DND-41 (cell line): ENCODE results near the gene NR2F6.
"Not testable (repeated sequence)": the region's sequence is repeated elsewhere in the genome, so short reads cannot be mapped to it uniquely, and the experiment has no call there.

Experiments used
- ATAC-seq: fragments of 200-7000 bp; cut with Tn5 transposase; 3 replicates; pipeline ENCODE4 v1.9.1; 2021; ENCODE audit warnings: low read depth; ENCODE audit not compliant: insufficient read depth
- DNase-seq: peaks from one replicate; pipeline ENCODE4 v3.0.0-alpha.2; 2020
- H2AFZ ChIP-seq: 2 replicates; pipeline ENCODE4 v1.6.0; 2012; ENCODE audit warnings: low read depth, low read length
- H3K27ac ChIP-seq: 2 replicates; pipeline ENCODE4 v1.5.1; 2012; ENCODE audit warnings: low read length, inconsistent platforms
- H3K27me3 ChIP-seq: fragments of 200-600 bp; sonication (generic); 2 replicates; pipeline ENCODE4 v1.6.0; 2012; ENCODE audit warnings: low read length, mild to moderate bottlenecking, inconsistent platforms; ENCODE audit not compliant: insufficient read depth, poor library complexity
- H3K36me3 ChIP-seq: 2 replicates; pipeline ENCODE4 v1.5.1; 2012; ENCODE audit warnings: low read length, inconsistent platforms; ENCODE audit not compliant: insufficient read depth
- H3K4me1 ChIP-seq: 2 replicates; pipeline ENCODE4 v1.5.1; 2012; ENCODE audit warnings: mild to moderate bottlenecking, low read length; ENCODE audit not compliant: insufficient read depth
- H3K4me2 ChIP-seq: 2 replicates; pipeline ENCODE4 v1.6.0; 2012; ENCODE audit warnings: mild to moderate bottlenecking, moderate library complexity, low read length, inconsistent platforms; ENCODE audit not compliant: insufficient read depth
- H3K4me3 ChIP-seq, 2 experiments: fragments of 200-600 bp in 1 of 2; shearing (Covaris generic) in 1 of 2; 2 replicates each; pipeline ENCODE4 v1.5.1; 2012 to 2016; ENCODE audit warnings: inconsistent platforms in 2 of 2, low read length in 2 of 2, mild to moderate bottlenecking in 2 of 2, low read depth in 1 of 2, moderate library complexity in 1 of 2
- H3K79me2 ChIP-seq: 2 replicates; pipeline ENCODE4 v1.6.0; 2012; ENCODE audit warnings: low read length, inconsistent platforms; ENCODE audit not compliant: insufficient read depth
- H3K9ac ChIP-seq: 2 replicates; pipeline ENCODE4 v1.6.0; 2012; ENCODE audit warnings: low read depth, mild to moderate bottlenecking, inconsistent platforms, low read length, moderate library complexity
- H3K9me3 ChIP-seq: 2 replicates; pipeline ENCODE4 v1.5.1; 2012; ENCODE audit warnings: low read length, moderate library complexity, mild to moderate bottlenecking, inconsistent platforms; ENCODE audit not compliant: insufficient read depth, severe bottlenecking
- H4K20me1 ChIP-seq: 2 replicates; pipeline ENCODE4 v1.6.0; 2012; ENCODE audit warnings: low read length; ENCODE audit not compliant: insufficient read depth
- EZH2 ChIP-seq: IDR thresholded peaks from 3 replicates; pipeline ENCODE4 v1.6.1; 2012; ENCODE audit warnings: borderline replicate concordance, low read depth, mild to moderate bottlenecking, moderate library complexity, low read length, inconsistent platforms; ENCODE audit not compliant: severe bottlenecking
- TF ChIP-seq, protein P1 (sequence below): IDR thresholded peaks from 2 replicates; pipeline ENCODE4 v1.5.1; 2012; ENCODE audit warnings: borderline replicate concordance, low read length, moderate library complexity, mild to moderate bottlenecking; ENCODE audit not compliant: poor library complexity, severe bottlenecking; ENCODE audit errors: extremely low read depth

Gene NR2F6

DNA sequence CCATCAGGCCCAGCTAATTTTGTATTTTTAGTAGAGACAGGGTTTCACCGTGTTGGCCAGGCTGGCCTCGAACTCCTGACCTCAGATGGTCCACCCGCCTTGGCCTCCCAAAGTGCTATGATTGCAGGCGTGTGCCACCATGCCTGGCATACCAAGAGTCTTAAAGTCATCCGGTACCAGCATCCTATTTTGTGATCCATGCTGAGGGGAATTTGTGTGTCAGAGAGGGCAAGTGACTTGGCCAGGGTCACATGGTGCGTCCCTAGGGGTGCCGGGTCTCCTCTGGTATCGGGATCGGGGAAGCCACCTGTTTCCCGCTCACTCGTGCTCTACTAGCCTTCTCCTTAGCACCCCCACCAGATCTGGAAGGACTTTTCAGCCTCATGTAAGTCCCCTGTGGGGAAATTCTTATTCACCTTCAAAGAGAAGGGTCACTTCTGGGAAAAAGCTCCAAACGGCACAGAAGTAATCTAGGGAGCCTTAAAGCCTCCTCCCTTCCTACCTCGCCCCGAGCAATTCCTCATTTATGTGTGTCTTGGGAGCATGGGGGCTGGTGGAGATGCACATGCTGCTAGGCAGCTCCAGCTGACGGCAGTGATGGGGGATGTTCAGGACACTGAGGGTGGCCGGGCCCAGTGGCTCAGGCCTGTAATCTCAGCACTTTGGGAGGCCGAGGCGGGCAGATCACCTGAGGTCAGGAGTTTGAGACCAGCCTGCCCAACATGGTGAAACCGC is 29.9 kb upstream of the NR2F6 start:
- Histone ChIP-seq H3K4me3 (no peak overlapping the region), H3K79me2 (peaks cover 3% of the 10 kb centered on the region; the same call in 1 of the 2 replicates), H4K20me1 (peaks cover 4% of the 10 kb centered on the region; the same call in 1 of the 2 replicates), H3K27ac (no peak overlapping the region), H3K27me3 (no peaks in the 10 kb centered on the region), H3K9ac (no peak overlapping the region), H3K4me2 (no peak overlapping the region), H3K9me3 (no peaks in the 10 kb centered on the region), H3K4me1 (no peaks in the 10 kb centered on the region), H3K36me3 (peaks cover 63% of the 10 kb centered on the region), H2AFZ (no peak overlapping the region)
- ATAC-seq (no peak), DNase-seq (no peak)
- TF ChIP-seq, protein P1, sequence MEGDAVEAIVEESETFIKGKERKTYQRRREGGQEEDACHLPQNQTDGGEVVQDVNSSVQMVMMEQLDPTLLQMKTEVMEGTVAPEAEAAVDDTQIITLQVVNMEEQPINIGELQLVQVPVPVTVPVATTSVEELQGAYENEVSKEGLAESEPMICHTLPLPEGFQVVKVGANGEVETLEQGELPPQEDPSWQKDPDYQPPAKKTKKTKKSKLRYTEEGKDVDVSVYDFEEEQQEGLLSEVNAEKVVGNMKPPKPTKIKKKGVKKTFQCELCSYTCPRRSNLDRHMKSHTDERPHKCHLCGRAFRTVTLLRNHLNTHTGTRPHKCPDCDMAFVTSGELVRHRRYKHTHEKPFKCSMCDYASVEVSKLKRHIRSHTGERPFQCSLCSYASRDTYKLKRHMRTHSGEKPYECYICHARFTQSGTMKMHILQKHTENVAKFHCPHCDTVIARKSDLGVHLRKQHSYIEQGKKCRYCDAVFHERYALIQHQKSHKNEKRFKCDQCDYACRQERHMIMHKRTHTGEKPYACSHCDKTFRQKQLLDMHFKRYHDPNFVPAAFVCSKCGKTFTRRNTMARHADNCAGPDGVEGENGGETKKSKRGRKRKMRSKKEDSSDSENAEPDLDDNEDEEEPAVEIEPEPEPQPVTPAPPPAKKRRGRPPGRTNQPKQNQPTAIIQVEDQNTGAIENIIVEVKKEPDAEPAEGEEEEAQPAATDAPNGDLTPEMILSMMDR, result no peak
- TF ChIP-seq EZH2, result no peak

DNA sequence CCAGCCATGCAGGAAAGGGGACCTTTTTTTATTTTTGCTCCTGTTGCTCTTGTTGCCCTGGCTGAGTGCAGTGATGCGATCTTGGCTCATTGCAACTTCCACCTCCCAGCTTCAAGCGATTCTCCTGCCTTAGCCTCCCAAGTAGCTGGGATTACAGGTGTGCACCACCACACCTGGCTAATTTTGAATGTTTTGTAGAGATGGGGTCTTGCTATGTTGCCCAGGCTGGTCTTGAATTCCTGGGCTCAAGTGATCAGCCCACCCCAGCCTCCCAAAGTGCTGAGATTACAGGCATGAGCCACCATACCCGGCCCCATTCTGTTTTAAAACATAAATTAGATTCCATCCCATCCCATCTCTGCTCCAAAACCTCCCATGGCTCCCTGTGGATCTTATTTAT is 29.2 kb upstream of the NR2F6 start:
- H3K4me3 ChIP-seq, H4K20me1 ChIP-seq, DNase-seq, H3K79me2 ChIP-seq, ATAC-seq, H2AFZ ChIP-seq, H3K9ac ChIP-seq, H3K27ac ChIP-seq, H3K4me2 ChIP-seq, H3K9me3 ChIP-seq, H3K27me3 ChIP-seq, H3K4me1 ChIP-seq: not testable (repeated sequence)
- peaks cover 69% of the 10 kb centered on the region for H3K36me3 ChIP-seq

DNA sequence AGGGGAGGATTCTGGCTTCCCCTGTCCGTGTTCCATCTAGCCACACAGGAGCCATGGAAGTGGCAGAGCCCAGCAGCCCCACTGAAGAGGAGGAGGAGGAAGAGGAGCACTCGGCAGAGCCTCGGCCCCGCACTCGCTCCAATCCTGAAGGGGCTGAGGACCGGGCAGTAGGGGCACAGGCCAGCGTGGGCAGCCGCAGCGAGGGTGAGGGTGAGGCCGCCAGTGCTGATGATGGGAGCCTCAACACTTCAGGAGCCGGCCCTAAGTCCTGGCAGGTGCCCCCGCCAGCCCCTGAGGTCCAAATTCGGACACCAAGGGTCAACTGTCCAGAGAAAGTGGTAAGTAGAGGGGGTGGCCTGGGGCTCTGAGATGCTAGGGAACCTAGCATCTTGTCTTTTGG is 23.0 kb upstream of the NR2F6 start:
- peak overlapping the region in 1 of 2 experiments; percentile 75; a peak in 2 of 4 replicates for H3K4me3 ChIP-seq
- peaks cover 21% of the 10 kb centered on the region for H3K79me2 ChIP-seq
- DNase-seq, result no peak
- peaks cover 33% of the 10 kb centered on the region for H3K36me3 ChIP-seq
- H3K9me3 ChIP-seq, result no peaks in the 10 kb centered on the region
- H3K4me2 ChIP-seq, result peak overlapping the region; percentile 95
- H3K27me3 ChIP-seq, result no peaks in the 10 kb centered on the region
- no peaks in the 10 kb centered on the region; the same call in 1 of the 2 replicates for H4K20me1 ChIP-seq
- TF ChIP-seq EZH2, result no peak
- TF ChIP-seq, protein P1, result no peak
- no peak for ATAC-seq
- no peak overlapping the region for H2AFZ ChIP-seq
- H3K27ac ChIP-seq, result 0 out of 2 replicates have a peak overlapping the region, but pooled peaks have one; percentile 34
- peak overlapping the region; percentile 68 for H3K9ac ChIP-seq
- H3K4me1 ChIP-seq, result peaks cover 18% of the 10 kb centered on the region

DNA sequence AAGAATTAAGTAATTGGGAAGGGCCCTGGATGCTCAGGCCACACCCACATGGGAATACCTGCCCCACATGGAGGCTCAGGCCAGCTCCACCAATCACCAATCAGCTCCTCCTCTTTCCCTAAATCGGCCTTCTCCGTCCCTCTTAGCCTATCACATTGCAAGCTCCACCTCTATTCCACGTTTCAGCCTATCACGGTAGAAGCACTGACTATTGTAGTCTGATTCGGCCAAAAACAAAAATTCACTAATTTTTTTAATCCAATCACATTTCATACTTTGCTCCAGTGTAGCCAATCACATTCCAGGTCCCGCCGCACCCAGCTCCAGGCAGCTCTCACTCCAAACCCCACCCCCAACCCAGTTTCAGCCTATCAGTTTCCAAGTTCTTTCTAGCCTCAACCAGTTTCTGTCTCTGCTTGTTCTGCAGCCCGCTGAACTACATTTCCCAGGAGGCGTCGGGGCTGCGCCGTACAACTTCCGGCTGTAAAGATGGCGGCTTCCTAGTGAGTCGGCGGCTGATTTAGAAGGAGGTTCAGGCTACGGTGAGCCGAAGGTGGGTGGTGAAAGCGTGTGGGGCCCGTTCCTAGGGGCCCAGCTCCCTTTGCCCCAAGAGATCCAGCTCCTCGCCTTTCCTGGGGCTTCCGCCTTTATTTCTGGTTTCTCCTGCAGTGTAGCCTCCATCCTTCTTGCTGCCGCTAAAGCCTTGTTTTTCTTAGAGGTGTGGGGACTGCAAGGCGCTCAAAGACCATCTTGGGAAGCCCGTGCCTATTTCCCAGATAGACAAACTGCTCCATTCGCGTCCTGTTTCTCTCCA is 21.5 kb upstream of the NR2F6 start, which contains the start of gene BABAM1:
BABAM1 (plus strand) TSS at position 469 of the 814 bp plus-strand sequence. CDS start 1,364 bp downstream, outside the sequence.
- Histone ChIP-seq H3K9ac (peak within 1 kb of the TSS; percentile 68), H4K20me1 (no peaks in the 10 kb centered on the region), H3K4me2 (peak within 1 kb of the TSS; percentile 95), H3K4me1 (peaks cover 18% of the 10 kb centered on the region), H3K36me3 (peaks cover 26% of the 10 kb centered on the region), H3K27ac (peak within 1 kb of the TSS; percentile 80), H2AFZ (peak within 1 kb of the TSS; percentile 86), H3K27me3 (no peaks in the 10 kb centered on the region), H3K9me3 (no peaks in the 10 kb centered on the region), H3K79me2 (peaks cover 21% of the 10 kb centered on the region), H3K4me3 (peak within 1 kb of the TSS; percentile 75 to 88)
- ATAC-seq (peak; percentile 96), DNase-seq (peak; percentile 98)
- TF ChIP-seq, protein P1, result no peak
- no peak for TF ChIP-seq EZH2
